ENCODE data around the gene BPIFB2.

DNA sequence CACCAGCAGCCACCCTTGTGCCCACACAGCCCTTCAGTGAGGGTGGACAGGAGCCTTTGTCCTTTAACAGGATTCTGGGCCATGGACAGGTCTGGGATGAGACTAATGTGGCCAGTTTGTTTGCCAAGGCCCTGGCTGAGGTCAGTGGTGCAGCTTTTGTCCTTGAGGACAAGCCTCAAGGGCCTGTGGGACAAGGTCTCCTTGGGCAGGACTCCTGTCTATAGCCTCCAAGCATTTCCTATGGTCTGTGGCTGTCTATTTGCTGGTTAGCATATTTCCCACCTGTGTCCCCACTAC, 47.3 kb upstream of the BPIFB2 start:
- TF ChIP-seq YY1 (IDR thresholded peaks at IDR 0.05; ENCODE audit: low read depth) (no peak), EP300 (IDR thresholded peaks at IDR 0.05; ENCODE audit: borderline replicate concordance) (no peak), TAF1 (IDR thresholded peaks at IDR 0.05; ENCODE audit: low read depth) (no peak), RAD21 (IDR thresholded peaks at IDR 0.05; ENCODE audit: low read depth) (no peak), CREB1 (IDR thresholded peaks at IDR 0.05; ENCODE audit: low read depth) (no peak), NFIC (IDR thresholded peaks at IDR 0.05) (no peak), CEBPB (IDR thresholded peaks at IDR 0.05) (no peak), FOXM1 (IDR thresholded peaks at IDR 0.05; ENCODE audit: borderline replicate concordance, low read depth) (no peak), TCF12 (IDR thresholded peaks at IDR 0.05; ENCODE audit: low read depth) (no peak), ZBTB7A (IDR thresholded peaks at IDR 0.05; ENCODE audit: low read depth) (no peak), EGR1 (IDR thresholded peaks at IDR 0.05) (no peak)
- TF ChIP-seq, protein P1, sequence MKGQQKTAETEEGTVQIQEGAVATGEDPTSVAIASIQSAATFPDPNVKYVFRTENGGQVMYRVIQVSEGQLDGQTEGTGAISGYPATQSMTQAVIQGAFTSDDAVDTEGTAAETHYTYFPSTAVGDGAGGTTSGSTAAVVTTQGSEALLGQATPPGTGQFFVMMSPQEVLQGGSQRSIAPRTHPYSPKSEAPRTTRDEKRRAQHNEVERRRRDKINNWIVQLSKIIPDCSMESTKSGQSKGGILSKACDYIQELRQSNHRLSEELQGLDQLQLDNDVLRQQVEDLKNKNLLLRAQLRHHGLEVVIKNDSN (IDR thresholded peaks at IDR 0.05): no peak

Data from Ishikawa (cell line).